ENCODE measurements around the gene TEPSIN. TPM values are rescaled to one million over a fixed set of nuclear protein-coding genes. Genes with fewer than 3 reads are reported as not detected.

Gene TEPSIN
- total and polyA plus RNA-seq, 2 of the 13 experiments (the other 11 are each of a cell fraction or from before 2014, with no cell fraction given), result 16.1 to 18.8 TPM

- peak; percentile 47 for ATAC-seq
- Histone ChIP-seq H3K79me2 (ENCODE audit: insufficient read depth, low read length) (no peaks in the 10 kb centered on the region), H3K9me3 (ENCODE audit: low read length) (no peaks in the 10 kb centered on the region), H3K36me3 (replicated peaks in 1 of 2; ENCODE audit: control insufficient read depth in 1 of 2, insufficient read depth in 2 of 2, low read length in 2 of 2) (peaks cover 28 to 43% of the 10 kb centered on the region in 2 experiments), H2AFZ (ENCODE audit: low read length) (no peak overlapping the region), H3K4me1 (ENCODE audit: insufficient read depth, low read length) (peaks cover 26% of the 10 kb centered on the region), H3K4me3 (replicated peaks in 1 of 3; ENCODE audit: insufficient read depth in 1 of 3, low read depth in 2 of 3, low read length in 3 of 3) (no peak overlapping the region), H3K27me3 (ENCODE audit: control insufficient read depth in 1 of 2, insufficient read depth in 2 of 2, low read length in 2 of 2) (no peaks in the 10 kb centered on the region), H4K20me1 (ENCODE audit: insufficient read depth, low read length) (peaks cover 4% of the 10 kb centered on the region; the same call in 1 of the 2 replicates), H3K9ac (ENCODE audit: insufficient read depth, low read depth, low read length) (no peak overlapping the region), H3K4me2 (ENCODE audit: low read depth, low read length) (no peak overlapping the region), H3K27ac (ENCODE audit: extremely low read length, insufficient read depth, low read length) (no peak overlapping the region)
- FAIRE-seq, result peak; percentile 73
- DNase-seq (ENCODE audit: low spot score), result peak; percentile 45
- in situ Hi-C loops (cut with HindIII; ENCODE audit: extremely low pct_ligation_motif_present, low pct_unique_long_range_greater_than_20kb), result loop anchor here (5.0 kb wide), 1 partner anchor 227 kb away; no protein-coding TSS in a partner anchor
- CTCF ChIA-PET (ENCODE audit: low intra/inter-chr PET ratio, low total read pairs), result no interaction called here
- BruUV-seq (replicated peaks), result no TSS peak
- 77% methylated on average over 20 of the region's 35 CpGs for WGBS (ENCODE audit: low lambda C conversion rate)
- POLR2A ChIA-PET, result interaction anchor here (1.3 kb wide), 1 partner anchor 257 kb away, joined by 3 read pairs; the partner anchor contains the start of gene ACTG1
- intact Hi-C loops (cut with micrococcal nuclease; ENCODE audit: unreplicated experiment), result no loop called here
- TF ChIP-seq SNAPC4 (CRISPR knock-in tag; IDR thresholded peaks at IDR 0.05) (no peak), ZBTB26 (CRISPR knock-in tag; IDR thresholded peaks at IDR 0.05; ENCODE audit: borderline replicate concordance) (no peak), DNMT3B (CRISPR knock-in tag; conservative IDR thresholded peaks at IDR 0.05) (no peak), ZNF318 (CRISPR knock-in tag; IDR thresholded peaks at IDR 0.05) (no peak), RCOR2 (CRISPR knock-in tag; IDR thresholded peaks at IDR 0.05) (no peak), MXD1 (CRISPR knock-in tag; IDR thresholded peaks at IDR 0.05) (no peak)
These were observed 16.3 kb upstream of the TEPSIN start for GRCh38 chr17:81254955-81255717.
